Ovary (tissue), 9 donors: ENCODE data around the gene UBN1. TPM values are rescaled to one million over a fixed set of nuclear protein-coding genes. Genes with fewer than 3 reads are reported as not detected.

ENCODE experiments used
- DNase-seq, 5 donors: peaks; one replicate each; pipeline ENCODE4 v3.0.0-alpha.2; 2019 to 2020
- H3K27ac ChIP-seq, 2 donors: fragments of 200-600 bp; one replicate each; pipeline versions ENCODE4 v1.5.1 to v1.8.0; 2019 to 2022
- H3K27me3 ChIP-seq: fragments of 200-600 bp; one replicate; pipeline ENCODE4 v1.8.0; 2022
- H3K36me3 ChIP-seq: fragments of 200-600 bp; sonication (generic); one replicate; pipeline ENCODE4 v1.5.1; 2019
- H3K4me1 ChIP-seq: one replicate; pipeline ENCODE4 v1.8.1; 2013; ENCODE audit warnings: mild to moderate bottlenecking, moderate library complexity; ENCODE audit not compliant: insufficient read depth
- H3K4me3 ChIP-seq: fragments of 200-600 bp; sonication (generic); one replicate; pipeline ENCODE4 v1.5.1; 2017
- H3K9me3 ChIP-seq, 2 donors: fragments of 200-600 bp in 1 of 2; sonication (generic) in 1 of 2; one replicate each; pipeline versions ENCODE4 v1.5.1 to v1.8.1; 2013 to 2019; ENCODE audit warnings: mild to moderate bottlenecking in 1 of 2, moderate library complexity in 1 of 2
- EP300 ChIP-seq: sonication (generic); formaldehyde crosslinking; IDR thresholded peaks from one replicate; pipeline ENCODE4 v1.6.1; 2017; ENCODE audit warnings: antibody characterized with exemption
- POLR2A ChIP-seq: fragments of 450-650 bp; IDR thresholded peaks from one replicate; pipeline ENCODE4 v1.6.1; 2017; ENCODE audit warnings: antibody characterized with exemption, mild to moderate bottlenecking, moderate library complexity
- WGBS, 3 donors: extraction: QIAGEN DNeasy Blood & Tissue Kit in 1 of 3; methylation state at CpG; one replicate each; pipeline versions ENCODE4 v1.1.5 to v1.1.7; 2013 to 2017; 5-methylcytosine and 5-hydroxymethylcytosine counted together
- intact Hi-C, 4 donors: fragments of 100-400 bp; cut with DNase I; formaldehyde crosslinking; loops; one replicate each; pipeline versions ENCODE4 v1.11.0 to v1.15.1; 2022 to 2023
- polyA plus RNA-seq, 2 donors: library from polyadenylated mRNA; stranded (reverse); fragments of 200-250 nt in 1 of 2; fragments of 350-450 nt in 1 of 2; fragmentation: Illumina TruSeq in 1 of 2; extraction: RNeasy Lipid Tissue Mini Kit (QIAGEN cat#74804) in 1 of 2; gene quantifications; one replicate each; pipeline ENCODE4 v1.2.3, GENCODE V29; 2013 to 2014
- total RNA-seq, 7 donors: library from RNA; depleted of rRNA in 2 of 7; stranded (reverse); fragments of >200 nt in 2 of 7; fragmentation: NEBNext Ultra II Directional in 3 of 7; extraction: Animal tissue kit (Norgen Biotek cat#: 25700) in 3 of 7; gene quantifications; one replicate each; pipeline versions ENCODE4 v1.1.0 to v1.2.4, GENCODE V29; 2016 to 2023
- TF ChIP-seq, protein P1 (sequence below), 3 donors: fragments of 450-650 bp in 2 of 3; fragments of 200-600 bp in 1 of 3; IDR thresholded peaks; one replicate each; pipeline versions ENCODE4 v1.5.1 to v1.8.0; 2016 to 2022; ENCODE audit warnings: antibody characterized with exemption in 3 of 3, mild to moderate bottlenecking in 1 of 3
- donor health status: DM: no; HTN: no; CAD: no; lungs with moderate emphysema.
- donor health status: DM: no; HTN: no; CAD: no.
- donor health status: Bipolar disorder and iron deficiency.
- donor health status: DM: yes; HTN: yes; CAD: no.
- donor health status: DM: no; HTN: no; CAD: no.
- donor health status: DM: yes; HTN: yes; CAD: no.

Gene UBN1
- total and polyA plus RNA-seq, 9 donors: 14.5 to 41.3 (median 24.0) TPM

DNA sequence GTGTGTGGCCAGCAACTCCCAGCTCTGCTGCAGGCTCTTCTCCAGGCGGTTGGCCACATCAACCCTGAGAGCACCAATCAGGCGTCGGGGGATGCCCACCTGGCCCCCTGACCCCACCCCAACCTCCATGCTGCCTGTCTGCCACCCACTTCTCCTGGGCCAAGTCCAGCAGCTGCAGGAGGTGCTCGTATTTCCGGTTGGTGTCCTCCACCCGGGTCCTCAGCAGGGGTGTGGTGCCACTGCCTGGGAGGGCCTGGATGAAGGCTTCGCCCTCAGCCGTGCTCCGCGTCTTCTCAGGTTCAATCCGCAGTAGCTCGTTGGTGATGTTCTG lies 44.6 kb downstream of the UBN1 start:
- WGBS, 3 donors: 39 to 65% (median 58%) methylated on average over 12 of the region's 12 CpGs
- TF ChIP-seq, protein P1, sequence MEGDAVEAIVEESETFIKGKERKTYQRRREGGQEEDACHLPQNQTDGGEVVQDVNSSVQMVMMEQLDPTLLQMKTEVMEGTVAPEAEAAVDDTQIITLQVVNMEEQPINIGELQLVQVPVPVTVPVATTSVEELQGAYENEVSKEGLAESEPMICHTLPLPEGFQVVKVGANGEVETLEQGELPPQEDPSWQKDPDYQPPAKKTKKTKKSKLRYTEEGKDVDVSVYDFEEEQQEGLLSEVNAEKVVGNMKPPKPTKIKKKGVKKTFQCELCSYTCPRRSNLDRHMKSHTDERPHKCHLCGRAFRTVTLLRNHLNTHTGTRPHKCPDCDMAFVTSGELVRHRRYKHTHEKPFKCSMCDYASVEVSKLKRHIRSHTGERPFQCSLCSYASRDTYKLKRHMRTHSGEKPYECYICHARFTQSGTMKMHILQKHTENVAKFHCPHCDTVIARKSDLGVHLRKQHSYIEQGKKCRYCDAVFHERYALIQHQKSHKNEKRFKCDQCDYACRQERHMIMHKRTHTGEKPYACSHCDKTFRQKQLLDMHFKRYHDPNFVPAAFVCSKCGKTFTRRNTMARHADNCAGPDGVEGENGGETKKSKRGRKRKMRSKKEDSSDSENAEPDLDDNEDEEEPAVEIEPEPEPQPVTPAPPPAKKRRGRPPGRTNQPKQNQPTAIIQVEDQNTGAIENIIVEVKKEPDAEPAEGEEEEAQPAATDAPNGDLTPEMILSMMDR (IDR thresholded peaks at IDR 0.05): no peak

DNA sequence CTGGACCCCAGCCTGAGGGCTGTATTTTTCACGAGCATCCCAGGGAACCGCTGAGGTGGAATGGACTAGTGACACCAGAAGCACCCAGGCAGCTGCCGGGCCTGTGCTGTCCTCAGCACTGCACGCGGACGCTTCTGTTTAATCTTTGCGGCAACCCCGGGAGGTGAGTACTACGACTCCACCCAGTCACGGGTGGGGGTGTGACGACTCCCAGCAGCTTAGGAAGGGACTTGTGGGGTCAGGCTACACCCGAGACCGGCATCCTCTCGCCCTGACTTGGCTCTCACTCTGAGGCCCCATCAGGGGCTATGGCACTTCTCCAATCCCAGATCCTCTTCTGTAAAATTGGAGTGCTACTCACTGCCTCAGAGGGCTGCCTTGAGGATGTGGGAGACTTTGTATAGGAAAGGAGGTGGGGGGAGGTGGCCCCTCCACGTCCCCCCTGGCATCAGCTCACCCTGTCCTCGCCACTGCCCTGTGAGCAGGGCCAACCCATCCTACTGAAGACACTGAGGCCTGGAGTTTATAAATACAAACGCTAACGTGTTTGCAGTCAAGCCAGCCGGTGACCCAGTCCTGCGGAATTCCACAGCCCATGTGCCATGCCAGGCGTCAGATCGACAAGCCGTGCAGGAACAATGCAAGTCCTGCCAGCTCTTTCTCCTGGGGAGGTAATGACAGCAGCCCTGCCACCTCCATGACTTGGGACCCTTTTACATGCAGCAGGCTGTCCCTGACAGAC lies 45.3 kb downstream of the UBN1 start:
- no peak overlapping the region for H3K4me3 ChIP-seq
- intact Hi-C loops: no loop called here
- H3K9me3 ChIP-seq: no peaks in the 10 kb centered on the region
- H3K27me3 ChIP-seq: no peaks in the 10 kb centered on the region
- peak overlapping the region in 1 of 2 donors; percentile 3 for H3K27ac ChIP-seq
- 9 to 17% (median 10%) methylated on average over 23 of the region's 23 CpGs for WGBS, 3 donors
- DNase-seq: peak in 4 of 5 donors; percentile 46 to 77 (median 64)
- TF ChIP-seq EP300 (no peak), POLR2A (no peak)
- TF ChIP-seq, protein P1 (IDR thresholded peaks at IDR 0.05): no peak
- H3K4me1 ChIP-seq: peaks cover 12% of the 10 kb centered on the region
- no peaks in the 10 kb centered on the region for H3K36me3 ChIP-seq

More for the DNA sequence above, 44.6 kb downstream of the UBN1 start:
- intact Hi-C loops: no loop called here
- Histone ChIP-seq H3K9me3 (no peaks in the 10 kb centered on the region), H3K27me3 (no peaks in the 10 kb centered on the region), H3K4me3 (no peak overlapping the region), H3K27ac (peak overlapping the region in 1 of 2 donors; percentile 3), H3K36me3 (no peaks in the 10 kb centered on the region), H3K4me1 (peaks cover 12% of the 10 kb centered on the region)
- no peak for DNase-seq

DNA sequence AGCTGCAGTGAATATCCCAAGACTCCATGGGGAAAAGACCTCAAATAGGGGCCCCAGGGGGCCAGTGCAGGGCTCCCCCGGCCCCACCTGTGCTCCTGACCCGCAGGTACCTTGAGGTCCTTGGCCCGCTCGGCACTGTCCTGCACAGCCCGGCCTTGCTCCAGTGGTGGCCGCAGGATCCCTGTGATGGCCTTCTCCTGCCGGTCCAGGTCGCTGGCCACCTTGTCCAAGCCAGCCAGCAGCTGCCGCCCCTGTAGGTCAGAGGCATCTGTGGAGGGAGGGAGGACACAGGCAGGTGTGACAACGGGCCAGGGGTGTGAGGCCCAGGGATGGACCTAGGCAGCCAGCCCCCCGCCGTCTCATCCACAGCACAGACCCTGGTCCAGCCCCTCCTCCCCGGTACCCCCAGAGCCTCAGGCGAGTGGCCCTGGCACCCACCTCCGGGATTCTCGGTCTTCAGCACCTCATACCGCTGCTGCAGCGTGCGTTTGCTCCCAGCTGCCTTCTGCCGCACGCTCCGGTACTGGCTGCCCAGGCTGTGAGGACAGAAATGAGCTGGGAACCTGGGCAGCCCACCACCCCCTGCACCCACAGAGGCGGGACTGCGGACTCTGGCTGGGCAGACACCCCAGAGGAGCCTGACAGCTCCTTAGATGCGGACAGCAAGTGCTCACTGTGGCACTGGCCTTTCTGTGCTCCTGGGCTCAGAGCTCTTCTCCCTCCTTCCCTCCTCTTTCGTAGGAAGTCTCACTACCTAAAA lies 46.0 kb downstream of the UBN1 start:
- Histone ChIP-seq H3K4me3 (no peak overlapping the region), H3K9me3 (no peaks in the 10 kb centered on the region)

DNA sequence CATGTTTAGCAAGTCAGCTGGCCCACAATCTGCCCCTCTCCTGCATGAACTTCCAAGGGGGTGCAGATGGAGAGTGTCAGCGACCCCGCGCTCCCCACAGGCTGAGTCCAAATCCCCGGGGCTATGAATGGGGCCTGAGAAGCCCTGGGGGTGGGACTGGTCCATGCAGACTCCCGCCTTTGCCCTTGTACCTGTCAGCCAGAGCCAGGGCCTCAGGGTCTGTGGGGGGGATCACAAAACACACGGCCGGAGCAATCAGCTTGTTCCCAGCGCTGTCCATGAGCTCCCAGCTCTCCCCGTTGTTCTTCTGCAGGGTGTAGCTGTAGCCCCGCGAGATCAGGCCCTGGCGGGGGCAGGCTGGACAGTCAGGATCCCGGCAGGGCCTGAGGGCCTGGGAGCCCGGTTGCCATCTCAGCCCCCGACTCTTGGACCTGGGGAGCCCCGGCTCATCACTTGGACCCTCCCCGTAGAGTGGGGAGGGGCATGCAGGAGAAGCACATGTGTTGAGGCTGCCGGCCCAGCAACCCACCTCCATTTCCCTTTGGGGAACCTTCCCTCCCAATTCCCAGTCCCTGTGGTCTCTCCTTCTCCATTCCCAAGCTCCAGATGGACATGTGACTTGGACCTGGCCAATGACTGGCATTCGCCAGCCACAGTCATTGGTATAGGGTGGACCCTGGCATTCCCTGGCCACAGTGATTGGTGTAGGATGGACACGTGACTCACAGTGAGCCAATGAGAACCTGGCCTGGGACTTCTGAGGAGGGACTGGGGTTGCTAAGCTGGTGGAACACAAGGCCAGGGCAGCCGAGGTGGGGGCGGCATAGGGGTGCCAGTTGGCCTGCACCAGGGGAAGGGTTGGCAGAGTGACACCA lies 47.2 kb downstream of the UBN1 start:
- intact Hi-C loops: no loop called here
- Histone ChIP-seq H3K36me3 (no peaks in the 10 kb centered on the region), H3K27me3 (no peaks in the 10 kb centered on the region), H3K4me3 (no peak overlapping the region), H3K4me1 (peaks cover 12% of the 10 kb centered on the region), H3K27ac (no peak overlapping the region), H3K9me3 (no peaks in the 10 kb centered on the region)
- TF ChIP-seq EP300: no peak
- TF ChIP-seq, protein P1 (IDR thresholded peaks at IDR 0.05): no peak
- TF ChIP-seq POLR2A: no peak
- WGBS, 3 donors: 74 to 76% (median 76%) methylated on average over 17 to 22 of the region's 22 CpGs
- DNase-seq: no peak

More for the DNA sequence above, 46.0 kb downstream of the UBN1 start:
- intact Hi-C loops: no loop called here
- TF ChIP-seq EP300: no peak
- TF ChIP-seq POLR2A: no peak
- TF ChIP-seq, protein P1 (IDR thresholded peaks at IDR 0.05): no peak
- H3K36me3 ChIP-seq: no peaks in the 10 kb centered on the region
- H3K27ac ChIP-seq: no peak overlapping the region
- no peaks in the 10 kb centered on the region for H3K27me3 ChIP-seq
- WGBS, 3 donors: 70 to 82% (median 71%) methylated on average over 25 to 26 of the region's 26 CpGs
- no peak for DNase-seq
- peaks cover 12% of the 10 kb centered on the region for H3K4me1 ChIP-seq
